Activated CD4-positive, alpha-beta T cell treated with anti-CD3 and anti-CD28 coated beads, Interleukin-10, Interleukin-2, amounts not matched to agents 100 ng/mL and 50 ng/mL, durations not matched to agents 16 hours and 8 hours (primary cell): ENCODE results near the gene CHST15.

Source experiments
- DNase-seq: peaks from one replicate; pipeline ENCODE4 v3.0.0-alpha.2; 2020

Gene CHST15

DNA sequence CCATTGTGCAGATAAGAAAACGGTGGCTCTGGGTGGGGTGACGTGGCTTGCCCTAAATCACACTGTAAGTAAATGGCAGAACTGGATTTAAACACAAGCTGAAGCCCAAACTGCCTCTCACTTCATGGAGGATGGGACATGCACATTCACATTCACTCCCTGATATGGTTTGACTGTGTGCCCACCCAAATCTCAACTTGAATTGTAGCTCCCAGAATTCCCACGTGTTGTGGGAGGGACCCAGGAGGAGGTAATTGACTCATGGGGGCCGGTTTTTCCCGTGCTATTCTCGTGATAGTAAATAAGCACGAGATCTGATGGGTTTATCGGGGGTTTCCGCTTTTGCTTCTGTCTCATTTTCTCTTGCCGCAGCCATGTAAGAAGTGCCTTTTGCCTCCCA lies 32.4 kb downstream of the CHST15 start:
- no peak for DNase-seq

DNA sequence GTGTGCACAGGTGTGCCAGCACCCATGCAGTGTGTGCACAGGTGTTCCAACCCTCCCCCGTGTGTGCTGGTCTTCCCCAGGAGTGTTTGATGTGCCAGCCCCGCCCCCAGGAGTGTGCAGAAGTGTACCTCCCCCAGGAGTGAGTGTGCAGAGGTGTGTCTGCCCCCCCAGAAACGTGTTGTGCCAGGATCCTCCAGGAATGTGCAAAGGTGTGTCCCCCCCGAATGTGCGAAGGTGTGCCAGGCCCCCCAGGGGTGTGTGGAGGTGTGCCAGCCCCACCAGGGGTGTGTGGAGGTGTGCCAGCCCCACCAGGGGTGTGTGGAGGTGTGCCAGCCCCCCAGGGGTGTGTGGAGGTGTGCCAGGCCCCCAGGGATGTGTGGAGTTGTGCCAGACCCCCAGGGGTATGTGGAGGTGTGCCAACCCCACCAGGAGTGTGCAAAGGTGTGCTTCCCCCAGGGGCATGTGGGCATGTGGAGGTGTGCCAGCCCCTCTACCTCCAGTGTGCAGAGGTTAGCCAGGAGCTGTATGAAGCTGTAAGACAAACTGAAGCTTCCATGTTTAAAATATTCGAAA lies 33.2 kb downstream of the CHST15 start:
- DNase-seq: no peak

DNA sequence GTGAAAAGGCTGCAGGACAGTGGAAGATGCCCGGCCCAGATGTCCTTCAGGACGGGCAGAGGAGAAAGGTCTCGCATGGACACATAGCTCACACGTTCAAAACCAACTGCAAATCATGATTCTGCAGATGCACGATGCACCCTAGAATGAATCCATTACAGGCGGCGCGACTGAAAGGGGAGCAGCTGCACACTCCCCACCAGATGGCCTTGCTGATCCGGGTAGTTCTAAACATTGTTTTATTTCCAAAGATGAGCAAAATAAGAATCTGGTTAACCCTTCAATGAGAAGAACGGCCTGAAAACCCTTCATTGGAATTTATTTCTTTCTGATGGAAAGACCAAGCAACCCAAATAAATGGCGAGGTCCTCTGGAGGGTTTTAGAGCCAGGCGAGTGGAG lies 33.8 kb downstream of the CHST15 start:
- DNase-seq: no peak

DNA sequence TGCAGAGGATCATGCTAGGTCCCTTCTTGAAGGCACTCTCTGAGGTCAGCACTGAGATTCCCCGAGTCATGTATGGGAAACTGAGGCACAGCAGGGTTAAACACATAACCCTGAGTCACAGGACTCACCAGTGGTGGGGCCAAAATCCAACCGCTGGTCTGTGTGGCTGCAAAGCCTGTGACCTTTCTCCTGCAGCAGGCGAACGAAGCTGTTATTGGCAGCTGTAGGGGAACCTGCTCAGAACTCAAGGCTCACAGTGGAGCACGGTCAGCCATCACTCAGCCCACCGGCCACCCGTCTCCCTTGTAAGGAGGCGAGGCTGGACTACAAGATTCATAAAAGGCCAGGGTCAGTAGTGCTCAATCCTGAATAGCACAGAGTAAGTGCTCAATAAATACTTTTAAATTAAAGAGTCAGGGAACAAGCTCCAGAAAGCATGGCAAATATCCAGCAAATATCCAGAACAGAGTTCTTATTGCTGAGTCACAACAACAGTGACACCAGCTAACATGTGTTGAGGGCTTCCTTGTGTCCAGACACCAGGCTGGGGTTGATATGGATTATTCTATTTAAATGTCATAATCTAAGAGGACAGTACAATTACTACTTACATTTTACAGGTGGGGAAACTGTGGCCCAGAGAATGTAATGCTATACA lies 34.9 kb downstream of the CHST15 start:
- DNase-seq: no peak

DNA sequence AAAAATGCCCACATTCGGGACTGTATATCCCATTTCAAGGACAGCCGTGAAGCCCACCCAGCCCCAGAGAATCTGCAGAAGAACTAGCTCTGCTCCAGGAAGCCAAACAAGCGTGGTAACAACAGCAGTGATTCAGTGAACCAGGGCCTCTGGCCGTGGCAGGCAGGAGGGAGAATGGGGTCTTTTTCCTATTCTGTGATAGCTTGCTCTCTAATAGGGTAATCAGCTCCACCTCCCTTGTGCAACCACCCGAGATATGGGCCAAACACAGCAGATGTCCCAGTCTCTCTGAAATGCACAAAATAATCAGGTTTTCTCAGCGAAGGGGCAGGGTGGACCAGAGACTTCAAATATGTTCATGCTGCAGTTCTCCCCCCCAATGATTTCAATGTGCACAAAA lies 35.8 kb downstream of the CHST15 start:
- DNase-seq: no peak

DNA sequence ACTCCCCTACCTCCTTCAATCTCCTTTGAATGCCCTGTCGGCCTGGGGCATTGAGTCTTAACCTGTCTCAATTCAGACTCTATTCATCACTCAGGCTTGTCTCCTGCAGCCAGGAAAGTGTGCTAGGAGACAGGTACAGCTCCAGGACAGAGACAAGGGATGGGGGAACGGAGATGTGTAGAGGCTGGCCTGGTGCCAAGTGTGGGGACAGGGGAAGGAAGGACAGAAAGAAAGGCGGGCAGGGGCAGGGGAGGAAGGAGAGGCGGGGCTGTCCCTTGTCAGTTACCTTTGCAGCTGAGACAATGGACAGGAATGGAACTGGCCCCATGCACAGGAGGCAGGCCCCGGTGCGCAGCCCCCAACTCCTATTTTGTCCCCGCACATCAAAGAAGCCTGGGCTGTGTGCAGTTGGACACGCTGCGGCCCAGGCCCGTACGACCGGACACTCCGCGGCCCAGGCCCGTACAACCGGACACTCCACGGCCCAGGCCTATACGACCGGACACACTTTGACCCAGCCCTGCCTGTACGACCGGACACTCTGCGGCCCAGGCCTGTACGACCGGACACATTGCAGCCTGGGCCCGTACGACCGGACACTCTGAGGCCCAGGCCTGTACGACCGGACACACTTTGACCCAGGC lies 36.9 kb downstream of the CHST15 start:
- DNase-seq: no peak

DNA sequence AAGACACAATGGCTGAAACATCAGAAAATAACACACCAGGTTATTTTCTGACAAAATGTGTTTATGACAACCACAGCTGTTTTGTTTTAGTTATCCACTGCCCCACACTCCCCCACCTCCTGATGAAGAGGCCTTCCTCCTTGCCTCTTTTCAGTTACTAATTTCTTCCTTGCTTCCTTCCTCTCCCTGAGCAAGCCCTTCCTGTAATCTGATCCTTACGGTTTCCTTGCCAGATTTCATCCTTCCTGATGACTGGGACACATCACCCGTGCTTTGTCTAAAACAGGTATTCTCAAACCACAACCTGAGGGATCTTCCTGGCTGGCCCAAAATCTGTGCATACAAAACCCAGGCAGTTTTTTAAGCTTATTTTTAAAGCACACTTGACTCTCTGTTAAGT lies 39.4 kb downstream of the CHST15 start:
- no peak for DNase-seq

DNA sequence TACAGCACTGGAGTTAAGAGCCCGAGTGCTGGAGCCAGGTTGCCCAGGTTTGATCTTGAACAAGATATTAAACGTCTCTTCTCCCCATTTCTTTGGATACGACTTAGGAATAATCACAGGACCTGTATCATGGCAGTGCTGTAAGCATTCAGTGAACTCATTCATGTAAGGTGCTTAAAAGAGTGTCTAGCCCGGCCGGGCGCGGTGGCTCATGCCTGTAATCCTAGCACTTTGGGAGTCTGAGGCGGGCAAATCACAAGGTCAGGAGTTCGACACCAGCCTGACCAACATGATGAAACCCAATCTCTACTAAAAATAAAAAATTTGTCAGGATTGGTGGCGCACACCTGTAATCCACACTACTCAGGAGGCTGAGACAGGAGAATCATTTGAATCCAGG lies 40.8 kb downstream of the CHST15 start:
- no peak for DNase-seq

DNA sequence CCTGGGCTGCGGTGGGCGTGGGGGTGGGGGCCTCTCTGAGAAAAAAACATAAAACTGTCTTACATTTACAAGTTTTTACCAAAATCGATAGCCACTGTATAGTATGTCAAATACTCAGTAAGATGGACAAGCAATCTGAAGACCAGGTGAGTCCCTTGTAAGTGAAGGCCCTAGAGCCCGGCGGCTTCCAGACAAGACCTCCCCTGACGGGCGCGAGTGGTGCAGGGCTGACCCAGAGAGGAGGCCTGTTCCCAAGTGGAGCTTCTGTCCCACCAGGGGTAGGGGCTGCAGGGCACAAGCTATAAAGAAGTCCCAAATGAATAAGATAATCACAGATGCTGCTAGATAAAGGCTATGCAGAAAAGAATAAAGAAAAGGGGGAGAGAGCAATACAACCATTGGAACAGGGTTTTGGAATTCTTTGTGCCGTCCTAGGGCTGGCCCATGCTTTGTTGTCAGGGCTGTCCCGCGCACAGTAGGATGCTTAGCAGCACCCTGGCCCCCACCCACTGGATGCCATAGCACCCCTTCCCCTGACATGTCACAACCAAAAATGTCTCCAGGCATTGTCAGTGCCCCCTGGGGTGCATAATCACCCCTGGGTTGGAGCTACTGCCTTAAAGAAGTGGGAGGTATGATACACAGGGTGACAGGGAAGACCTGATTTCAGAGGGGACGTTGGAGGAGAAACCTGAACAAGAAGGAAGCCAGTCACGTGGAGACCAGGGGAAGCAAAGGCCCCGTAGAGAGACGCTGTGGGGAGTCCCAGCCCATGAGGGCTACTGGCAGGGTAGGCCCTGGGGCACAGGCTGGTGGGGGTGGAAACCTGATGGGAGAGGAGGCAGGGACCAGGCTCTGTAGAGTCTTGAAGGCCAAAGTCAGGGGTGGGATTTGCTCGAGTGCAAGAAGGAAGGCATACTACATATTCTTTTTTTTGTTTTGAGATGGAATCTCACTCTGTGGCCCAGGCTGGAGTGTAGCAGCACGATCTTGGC lies 43.1 kb downstream of the CHST15 start:
- no peak for DNase-seq

DNA sequence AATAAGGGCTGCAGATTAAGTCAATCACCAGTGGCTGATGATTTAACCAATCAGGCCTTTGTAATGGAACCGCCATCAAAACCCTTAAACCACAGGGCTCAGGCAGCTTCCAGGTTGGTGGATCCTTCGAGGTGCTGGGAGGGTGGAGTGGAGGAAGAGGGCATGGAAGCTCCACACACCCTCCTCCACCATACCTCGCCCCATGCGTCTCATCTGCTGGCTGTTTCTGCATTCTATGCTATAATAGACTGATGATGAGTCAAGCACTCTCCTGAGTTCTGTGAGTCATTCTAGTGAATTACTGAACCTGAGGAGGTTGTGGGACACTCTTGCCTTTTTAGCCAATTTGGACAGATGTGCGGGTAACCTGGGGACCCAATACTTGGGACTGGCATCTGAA lies 43.9 kb downstream of the CHST15 start:
- no peak for DNase-seq

DNA sequence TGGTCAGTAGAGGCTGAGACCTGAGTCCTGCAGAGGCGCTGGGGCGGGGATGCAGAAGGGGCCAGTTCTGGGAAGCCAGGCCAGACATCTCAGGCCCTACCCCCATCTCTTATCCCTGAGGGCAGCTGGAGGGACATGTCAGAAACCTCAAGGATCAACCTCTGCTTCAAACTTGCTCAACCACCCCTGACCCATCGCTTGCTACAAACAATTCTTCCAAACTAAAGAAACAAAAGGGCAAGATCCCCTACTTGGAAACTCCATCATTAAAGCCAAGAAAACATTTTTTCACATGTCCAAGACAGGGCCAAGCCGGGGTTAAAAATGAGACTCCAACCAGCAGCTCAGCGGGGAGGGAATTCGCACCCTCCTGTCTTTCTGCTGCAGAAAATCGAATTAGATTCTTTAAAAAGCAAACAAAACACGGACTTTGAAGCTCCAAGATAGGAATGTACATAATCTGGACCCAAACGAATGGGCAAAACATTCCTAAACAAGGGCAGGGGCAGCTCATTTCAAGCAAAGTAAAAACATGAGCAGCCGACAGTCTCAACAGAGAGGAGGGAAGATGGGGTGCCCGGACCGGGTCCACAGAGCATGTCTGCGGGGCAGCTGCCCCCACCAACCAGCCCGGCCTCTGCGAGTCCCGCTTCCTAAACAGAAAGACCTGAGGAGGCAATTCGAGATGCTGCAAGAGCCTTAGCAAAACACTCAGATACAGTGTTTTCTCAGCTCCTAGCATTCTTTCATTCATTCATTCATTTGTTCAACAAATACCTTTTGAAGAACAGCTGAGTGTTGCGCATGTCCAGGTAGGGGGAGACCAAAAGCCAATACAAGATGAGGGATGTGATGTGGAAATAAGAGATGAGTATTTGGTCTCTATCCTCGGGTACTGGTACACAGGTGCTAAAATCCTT lies 44.8 kb downstream of the CHST15 start:
- DNase-seq: no peak

DNA sequence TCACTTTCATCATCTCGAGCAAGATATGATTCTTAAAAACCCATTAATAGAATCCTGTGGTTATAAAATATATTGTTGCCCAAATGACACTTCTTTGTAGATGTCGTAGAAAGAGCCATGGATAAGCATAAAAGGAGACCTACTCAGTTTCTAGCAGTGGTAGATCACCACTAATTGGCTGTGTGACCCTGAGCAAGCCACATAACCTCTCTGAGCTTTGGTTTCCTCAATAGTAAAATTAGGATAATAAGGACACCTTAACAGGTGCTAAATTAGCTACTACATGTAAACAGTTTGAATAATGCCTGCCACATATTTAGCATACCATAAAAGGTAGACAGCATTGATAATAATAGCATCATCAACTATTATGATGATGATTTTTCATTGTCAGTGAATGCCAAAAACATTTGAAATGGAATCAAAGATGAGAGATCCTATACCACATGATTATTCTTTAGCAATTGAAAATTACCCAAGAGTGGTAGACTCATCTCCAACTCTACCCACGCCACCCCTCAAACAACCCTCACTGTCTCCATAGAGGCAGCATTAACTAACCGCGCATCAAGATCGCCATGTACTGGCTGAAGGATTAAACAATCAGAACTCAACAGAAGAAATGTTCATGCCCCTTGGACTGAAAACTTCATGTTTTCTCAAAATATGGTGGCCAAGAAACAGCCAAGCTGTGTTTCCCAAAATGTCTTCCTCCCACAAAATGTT lies 45.8 kb downstream of the CHST15 start:
- DNase-seq: no peak

DNA sequence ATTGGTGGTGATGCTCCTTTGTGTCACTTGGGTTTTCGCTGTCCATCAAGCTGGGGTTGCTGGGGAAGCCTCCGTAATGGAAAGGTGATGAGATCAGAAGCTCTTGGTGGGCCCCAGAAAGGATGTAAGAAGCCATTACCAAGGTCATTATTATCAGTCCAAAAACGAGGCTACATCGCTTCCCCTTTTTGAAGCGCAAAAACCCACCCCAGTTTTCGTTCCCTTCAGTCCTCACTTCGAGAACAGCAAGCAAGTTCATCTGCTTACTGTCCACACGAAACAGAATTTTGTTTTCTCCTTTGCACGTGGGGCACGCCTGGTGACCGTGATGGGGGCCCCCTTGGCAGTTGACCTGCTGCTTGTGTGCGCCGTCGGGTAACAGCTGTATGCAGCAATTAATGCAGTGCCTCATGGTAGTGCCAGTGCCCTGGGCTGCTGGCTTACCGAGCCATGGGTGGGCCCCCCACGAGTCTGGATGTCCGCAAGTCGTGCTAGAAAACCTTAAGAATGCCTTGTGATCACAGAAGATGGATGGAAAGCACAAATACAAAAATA lies 47.5 kb downstream of the CHST15 start:
- no peak for DNase-seq

DNA sequence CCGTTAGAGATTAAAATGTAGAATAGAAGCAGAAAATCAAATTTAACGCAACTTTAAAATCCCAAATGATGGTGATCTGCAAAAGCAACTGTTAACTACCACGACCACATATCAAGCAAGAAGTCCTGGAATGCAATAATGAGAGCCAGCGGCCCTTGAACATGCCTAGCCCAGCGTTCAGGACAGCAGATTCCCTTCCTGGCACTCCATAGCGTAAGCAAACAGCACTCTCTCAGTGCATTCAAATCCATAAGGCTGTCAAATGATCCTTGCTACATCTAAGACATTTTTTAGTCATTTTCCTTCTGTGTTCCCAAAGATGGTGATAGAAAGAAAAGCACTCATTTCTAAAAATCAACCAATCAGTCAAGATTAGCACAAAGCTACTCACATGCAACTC lies 48.1 kb downstream of the CHST15 start:
- no peak for DNase-seq

DNA sequence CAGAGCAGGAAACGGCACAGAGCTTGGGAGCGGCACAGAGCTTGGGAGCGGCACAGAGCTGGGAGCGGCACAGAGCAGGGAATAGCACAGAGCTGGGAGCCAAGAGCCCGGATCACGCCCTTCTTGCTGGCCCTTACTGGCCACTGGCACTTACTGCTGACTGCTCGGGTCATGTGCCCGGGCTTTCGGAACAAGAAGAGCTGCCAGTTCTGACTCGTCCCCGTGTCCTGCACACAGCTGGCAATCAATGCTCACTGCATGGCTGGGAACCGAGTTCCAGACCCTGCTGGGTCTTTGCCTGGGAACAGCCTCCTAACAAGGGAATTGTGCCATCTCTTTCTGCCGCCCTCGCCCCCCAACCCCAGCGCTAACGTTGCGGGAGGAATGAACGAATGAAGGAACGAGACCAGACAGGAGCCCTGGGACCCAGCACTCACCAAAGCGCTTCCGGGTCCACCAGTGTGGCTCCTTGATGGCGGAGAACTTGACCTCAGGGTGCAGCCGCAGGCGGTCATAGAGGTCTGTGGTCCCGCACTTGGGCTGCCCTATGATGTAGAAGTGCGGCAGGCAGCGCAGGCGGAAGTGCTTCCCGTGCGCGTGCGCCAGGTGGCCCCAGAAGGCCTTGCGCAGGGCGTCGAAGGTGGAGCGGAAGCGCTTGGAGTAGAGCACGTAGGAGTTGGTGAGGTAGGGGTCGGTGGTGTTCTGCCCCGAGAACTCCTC lies 49.1 kb downstream of the CHST15 start:
- no peak for DNase-seq

DNA sequence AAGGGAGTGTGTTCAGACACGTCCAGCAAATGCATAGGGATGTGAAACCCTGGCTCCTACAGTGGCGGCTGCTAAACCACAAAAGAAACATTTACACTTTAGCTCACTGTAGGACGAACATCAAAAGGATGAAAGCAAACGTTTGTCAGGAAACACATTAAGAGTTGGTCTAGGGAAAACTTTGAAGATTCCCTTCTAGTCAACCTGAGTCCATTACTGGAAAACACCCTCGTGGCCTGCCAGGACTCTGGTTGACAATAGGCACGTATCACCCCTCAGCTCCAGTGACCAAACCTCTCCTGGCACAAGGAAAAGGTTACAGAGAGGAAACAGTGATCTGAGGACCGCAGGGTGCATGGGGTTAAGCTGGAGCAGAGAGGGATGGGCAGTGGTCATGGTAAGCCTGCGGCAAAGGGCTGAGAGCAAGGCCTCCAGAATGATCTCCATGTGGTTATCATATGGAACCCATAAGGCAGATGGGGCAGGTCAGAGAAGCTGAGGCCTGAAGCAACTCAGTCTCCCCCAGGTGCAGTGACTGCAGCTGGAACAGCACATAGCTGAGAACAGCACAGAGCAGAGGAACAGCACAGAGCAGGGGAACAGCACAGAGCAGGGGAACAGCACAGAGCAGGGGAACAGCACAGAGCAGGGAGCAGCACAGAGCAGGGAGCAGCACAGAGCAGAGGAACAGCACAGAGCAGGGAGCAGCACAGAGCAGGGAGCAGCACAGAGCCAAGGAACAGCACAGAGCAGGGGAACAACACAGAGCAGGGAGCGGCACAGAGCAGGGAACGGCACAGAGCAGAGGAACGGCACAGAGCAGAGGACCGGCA lies 49.9 kb downstream of the CHST15 start:
- DNase-seq: no peak

DNA sequence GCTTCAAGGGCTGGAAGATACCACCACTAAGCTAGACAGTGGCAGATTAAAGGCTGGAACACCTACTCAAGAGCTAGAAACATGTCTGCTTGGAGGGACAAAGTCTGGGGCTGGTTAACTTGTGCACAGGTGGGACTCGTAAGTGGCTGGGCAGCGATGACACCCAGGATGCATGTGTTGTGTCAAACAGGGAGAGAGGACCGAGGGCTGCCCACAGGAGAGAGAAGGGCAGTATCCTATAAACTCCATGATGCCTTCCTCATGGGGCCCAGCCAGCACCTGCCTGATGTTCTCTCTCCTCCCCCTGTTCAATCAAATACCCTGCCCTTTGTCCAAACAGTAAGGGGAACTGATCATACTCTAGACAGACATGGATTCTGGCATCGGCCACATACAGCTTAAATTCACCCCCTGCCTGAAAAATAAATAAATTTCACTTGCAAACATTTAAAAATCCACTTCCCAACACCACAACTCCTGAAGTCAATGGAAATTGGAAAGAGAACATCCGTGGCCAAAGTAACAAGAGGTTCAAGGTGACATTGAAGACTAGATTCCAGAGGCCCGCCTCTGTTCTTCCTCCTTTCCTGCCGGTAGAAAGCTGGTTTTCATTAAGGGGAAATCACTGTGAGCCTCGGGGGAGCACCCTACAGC lies 50.6 kb downstream of the CHST15 start:
- no peak for DNase-seq

DNA sequence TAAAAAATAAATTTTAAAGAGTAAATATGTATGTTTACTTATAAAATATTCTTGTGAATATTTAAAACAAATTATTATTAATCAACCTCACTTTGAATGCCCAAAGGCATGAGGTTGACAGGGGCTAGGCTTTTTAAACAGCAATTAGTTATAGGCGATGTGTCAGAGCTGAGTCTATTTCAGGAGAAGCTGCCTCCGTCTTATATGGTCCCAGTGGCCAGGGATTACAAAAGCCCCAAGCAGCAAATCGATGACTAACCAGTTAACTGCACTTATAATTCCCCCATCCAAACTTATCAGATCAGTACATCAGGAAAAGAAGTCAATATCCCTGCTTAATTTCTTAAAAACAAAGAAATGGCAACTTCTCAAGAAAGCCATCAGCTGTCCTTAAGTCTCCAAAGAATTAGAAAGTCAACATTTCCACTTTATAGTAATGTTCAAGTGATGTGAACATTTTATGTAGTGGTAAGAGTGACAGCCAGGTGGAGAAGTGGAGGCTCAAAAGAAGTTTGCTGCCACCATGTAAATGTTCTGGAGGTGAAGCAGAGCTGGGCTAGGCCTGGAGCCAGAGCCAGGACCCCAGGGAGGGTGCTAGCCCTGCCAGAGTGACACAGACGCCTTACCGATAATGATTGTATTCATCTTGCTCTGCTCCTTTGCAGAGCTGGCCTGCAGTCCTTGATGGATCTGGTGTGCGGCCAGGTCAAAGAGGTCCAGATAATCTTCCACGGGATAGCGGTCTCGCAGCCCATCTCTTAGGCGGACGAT lies 51.5 kb downstream of the CHST15 start:
- DNase-seq: no peak
